ENCODE measurements around the gene PRMT7.

PRMT7 gene

DNA sequence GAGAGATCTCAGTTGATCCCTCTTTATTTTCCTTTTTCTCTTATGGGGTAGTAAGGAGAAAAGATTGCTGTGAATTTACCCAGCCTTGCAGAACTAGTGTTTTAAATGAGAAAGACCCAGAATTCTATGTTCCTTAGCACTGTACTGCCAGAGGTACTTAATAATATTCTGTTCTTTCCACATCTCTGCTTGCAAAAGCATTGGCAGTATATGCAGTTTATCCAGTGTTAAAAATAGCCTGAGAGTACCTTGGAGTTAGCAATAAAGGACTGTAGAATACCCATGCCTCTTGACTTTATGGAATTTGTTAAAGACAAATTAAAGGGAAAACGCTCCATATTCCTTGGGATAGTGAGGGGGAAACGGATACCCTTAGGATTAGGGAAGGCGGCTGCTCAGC, 34.6 kb upstream of the PRMT7 start:
- TF ChIP-seq, protein P1, sequence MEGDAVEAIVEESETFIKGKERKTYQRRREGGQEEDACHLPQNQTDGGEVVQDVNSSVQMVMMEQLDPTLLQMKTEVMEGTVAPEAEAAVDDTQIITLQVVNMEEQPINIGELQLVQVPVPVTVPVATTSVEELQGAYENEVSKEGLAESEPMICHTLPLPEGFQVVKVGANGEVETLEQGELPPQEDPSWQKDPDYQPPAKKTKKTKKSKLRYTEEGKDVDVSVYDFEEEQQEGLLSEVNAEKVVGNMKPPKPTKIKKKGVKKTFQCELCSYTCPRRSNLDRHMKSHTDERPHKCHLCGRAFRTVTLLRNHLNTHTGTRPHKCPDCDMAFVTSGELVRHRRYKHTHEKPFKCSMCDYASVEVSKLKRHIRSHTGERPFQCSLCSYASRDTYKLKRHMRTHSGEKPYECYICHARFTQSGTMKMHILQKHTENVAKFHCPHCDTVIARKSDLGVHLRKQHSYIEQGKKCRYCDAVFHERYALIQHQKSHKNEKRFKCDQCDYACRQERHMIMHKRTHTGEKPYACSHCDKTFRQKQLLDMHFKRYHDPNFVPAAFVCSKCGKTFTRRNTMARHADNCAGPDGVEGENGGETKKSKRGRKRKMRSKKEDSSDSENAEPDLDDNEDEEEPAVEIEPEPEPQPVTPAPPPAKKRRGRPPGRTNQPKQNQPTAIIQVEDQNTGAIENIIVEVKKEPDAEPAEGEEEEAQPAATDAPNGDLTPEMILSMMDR (conservative IDR thresholded peaks at IDR 0.05; ENCODE audit: low read length) = no peak
- no peak overlapping the region for H3K4me3 ChIP-seq (ENCODE audit: low read length)
- no peak for DNase-seq (ENCODE audit: low read depth)

GRCh38 chr16:68279726-68280558, 30.9 kb upstream of the PRMT7 start:
- DNase-seq (ENCODE audit: low read depth) = no peak
- no peak overlapping the region for H3K4me3 ChIP-seq (ENCODE audit: low read length)
- TF ChIP-seq, protein P1 (conservative IDR thresholded peaks at IDR 0.05; ENCODE audit: low read length) = no peak

DNA sequence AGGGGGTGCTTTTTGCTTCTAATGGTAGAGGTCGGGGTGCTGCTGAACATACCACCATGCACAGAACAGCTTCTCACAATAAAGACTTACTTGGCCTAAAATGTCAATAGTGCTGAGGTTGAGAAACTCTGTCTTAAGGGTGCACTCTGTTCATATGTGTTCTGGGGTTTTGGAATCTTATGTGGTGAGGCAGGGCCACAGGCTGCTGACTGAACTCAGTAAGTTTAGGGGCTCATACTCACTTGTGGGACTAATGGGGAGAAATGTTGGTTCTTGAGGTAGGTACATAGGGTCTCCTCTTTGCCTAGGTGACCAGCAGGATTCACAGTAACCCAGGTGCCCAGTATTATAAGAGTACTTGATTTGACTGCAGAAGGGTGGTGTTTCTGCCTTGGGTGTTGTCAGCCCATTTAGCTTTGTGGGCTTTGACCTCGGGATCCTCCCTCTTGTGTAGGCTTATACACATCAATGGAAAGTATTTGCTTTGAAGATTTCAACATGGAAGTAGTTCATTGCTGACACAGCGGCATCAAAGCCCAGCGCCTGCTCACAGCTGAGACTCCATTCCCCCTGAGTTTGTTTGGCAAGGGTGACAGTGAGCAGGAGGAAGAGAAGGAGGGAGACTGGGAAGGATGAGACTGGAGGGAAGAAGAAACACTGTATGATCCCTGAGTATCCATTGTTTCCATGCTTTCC, 29.3 kb upstream of the PRMT7 start:
- H3K4me3 ChIP-seq (ENCODE audit: low read length) = no peak overlapping the region

GRCh38 chr16:68282064-68282452, 28.8 kb upstream of the PRMT7 start:
- DNase-seq (ENCODE audit: low read depth) = no peak
- TF ChIP-seq, protein P1 (conservative IDR thresholded peaks at IDR 0.05; ENCODE audit: low read length) = no peak
- H3K4me3 ChIP-seq (ENCODE audit: low read length) = no peak overlapping the region

More for the DNA sequence above, 29.3 kb upstream of the PRMT7 start:
- TF ChIP-seq, protein P1 (conservative IDR thresholded peaks at IDR 0.05; ENCODE audit: low read length) = no peak
- no peak for DNase-seq (ENCODE audit: low read depth)

- DNase-seq (ENCODE audit: low read depth) = no peak
- no peak overlapping the region for H3K4me3 ChIP-seq (ENCODE audit: low read length)
- TF ChIP-seq, protein P1 (conservative IDR thresholded peaks at IDR 0.05; ENCODE audit: low read length) = no peak
Measured at GRCh38 chr16:68283346-68283745, 27.5 kb upstream of the PRMT7 start.

- peak; percentile 67 for DNase-seq (ENCODE audit: low read depth)
- TF ChIP-seq, protein P1 (conservative IDR thresholded peaks at IDR 0.05; ENCODE audit: low read length) = no peak
- H3K4me3 ChIP-seq (ENCODE audit: low read length) = no peak overlapping the region
Measured at GRCh38 chr16:68283801-68284598, 26.8 kb upstream of the PRMT7 start.
